GOT3 (cell line): ENCODE results near the gene CCDC186.

Experiments used
- DNase-seq: peaks from one replicate; lab custom pipeline; 2025; ENCODE audit warnings: mixed read lengths; lab: John Stamatoyannopoulos, UW

Gene CCDC186

GRCh38 chr10:114110174-114110972, 63.6 kb downstream of the CCDC186 start:
- DNase-seq: no peak

DNA sequence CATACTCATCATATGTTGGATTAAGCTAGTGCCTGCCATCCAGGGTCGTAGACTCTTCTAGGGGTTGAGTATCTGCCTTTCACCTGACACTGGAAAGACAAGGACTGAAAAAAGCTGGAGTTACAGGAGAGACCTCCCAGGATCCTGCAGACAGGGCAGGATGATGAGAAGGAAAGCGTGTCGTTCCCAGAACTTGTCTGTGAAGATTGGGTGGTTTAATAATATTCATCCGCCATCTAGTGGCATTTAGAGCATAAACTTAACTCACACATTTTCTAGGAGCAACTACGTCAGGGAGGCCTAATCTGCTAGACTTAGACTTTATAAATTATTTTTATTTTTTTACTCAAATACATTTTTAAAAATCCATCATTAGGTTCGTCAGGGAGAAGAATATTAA, 70.7 kb downstream of the CCDC186 start:
- DNase-seq: no peak

- no peak for DNase-seq
These were observed 71.7 kb downstream of the CCDC186 start for GRCh38 chr10:114102256-114102655.

- DNase-seq: no peak
These were observed 72.9 kb downstream of the CCDC186 start for GRCh38 chr10:114100848-114101741.

DNA sequence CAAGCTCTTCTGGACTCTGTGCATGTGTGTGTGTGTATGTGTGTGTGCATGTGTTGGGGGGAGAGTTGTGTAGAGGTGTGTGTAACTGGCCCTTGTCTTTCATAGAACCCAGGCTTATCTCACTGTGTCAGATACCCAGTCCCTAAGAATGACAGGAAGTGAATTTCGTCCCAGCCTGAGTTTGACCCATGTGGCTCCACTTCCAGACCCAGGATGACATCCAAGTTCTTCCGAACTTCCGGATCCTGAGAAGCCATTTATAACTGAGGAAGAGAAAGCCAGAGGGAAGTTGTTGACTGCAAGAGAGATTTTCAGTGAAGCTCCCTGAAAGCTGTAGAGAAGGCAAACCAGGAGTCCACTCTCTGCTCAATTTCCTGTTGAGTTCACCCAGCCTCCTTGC, 77.1 kb downstream of the CCDC186 start:
- no peak for DNase-seq

DNA sequence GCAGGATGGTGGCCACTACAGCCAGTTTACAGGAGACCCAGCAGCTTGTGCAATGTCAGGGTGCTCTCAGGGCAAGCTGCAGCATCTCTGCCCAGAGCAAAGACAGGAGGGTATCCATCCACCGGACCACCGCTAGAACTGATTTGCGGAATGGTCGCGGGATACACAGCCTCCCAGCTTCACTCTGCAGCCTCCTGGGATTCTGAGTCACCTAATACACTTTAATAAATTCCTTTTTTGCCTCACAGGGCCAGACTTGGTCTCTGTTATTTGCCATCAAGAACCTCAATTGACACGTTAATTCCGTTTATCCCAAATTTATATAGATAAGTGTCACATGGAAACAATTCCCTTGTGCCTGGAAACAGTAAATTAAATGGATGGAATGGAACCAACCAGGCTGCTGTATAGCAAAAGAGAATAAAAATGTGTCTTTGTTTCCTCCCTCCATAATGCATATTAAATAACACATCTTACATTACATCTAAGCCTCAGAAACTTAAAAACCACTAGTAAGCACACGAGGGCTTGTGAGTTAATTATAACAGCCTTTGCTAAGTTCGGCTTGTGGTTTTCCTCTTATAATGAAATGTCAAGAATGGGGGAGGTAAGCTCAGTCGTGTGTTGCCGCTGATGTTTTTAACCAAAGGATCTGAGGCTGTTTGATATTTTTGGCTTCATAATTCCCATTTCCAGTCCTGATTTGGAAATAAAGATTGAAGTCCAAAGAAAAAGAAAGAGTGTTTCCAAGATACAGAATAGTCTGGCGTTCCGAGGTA, 78.3 kb downstream of the CCDC186 start:
- DNase-seq: no peak

DNA sequence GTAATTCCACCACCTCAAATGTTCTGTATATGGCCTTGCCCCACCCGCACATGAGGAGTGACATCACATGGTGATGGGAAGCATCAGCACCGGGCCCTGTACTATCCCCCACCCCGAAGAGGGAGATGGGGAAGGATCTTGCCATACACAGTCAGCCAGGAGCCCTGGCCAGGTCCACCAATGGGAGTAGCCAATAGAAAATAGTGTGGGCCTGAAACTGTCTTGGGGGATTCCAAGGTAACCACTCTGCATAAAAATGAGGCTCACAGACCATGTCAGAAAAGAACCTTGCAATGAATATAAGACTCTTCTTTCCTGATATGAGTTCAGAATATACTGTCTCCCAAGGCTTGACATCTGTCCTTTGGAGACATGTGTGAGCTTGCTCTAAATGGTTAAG, 79.2 kb downstream of the CCDC186 start:
- DNase-seq: no peak

GRCh38 chr10:114087655-114088054, 86.3 kb downstream of the CCDC186 start:
- DNase-seq: no peak

GRCh38 chr10:114087255-114087654, 86.7 kb downstream of the CCDC186 start:
- DNase-seq: no peak

DNA sequence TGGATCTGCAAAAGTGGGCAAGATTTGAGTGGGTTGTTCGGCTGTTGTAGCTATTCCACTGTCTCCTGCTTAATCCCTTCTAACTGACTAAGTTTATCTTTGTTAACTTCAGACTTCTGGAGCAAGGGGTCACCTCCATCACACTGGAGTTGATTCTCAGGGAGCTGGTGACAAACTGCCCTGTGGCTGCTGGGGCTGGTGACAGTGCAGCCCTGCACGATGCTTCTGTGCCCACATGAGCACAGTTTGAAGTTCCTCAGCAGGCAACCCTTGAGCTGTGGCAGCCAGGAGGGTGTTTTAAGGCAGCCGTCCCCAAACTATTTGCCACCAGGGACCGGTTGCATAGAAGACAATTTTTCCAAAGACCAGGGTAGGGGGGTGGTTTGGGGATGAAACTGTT, 89.8 kb downstream of the CCDC186 start:
- no peak for DNase-seq

GRCh38 chr10:114083040-114083439, 91.0 kb downstream of the CCDC186 start:
- no peak for DNase-seq

DNA sequence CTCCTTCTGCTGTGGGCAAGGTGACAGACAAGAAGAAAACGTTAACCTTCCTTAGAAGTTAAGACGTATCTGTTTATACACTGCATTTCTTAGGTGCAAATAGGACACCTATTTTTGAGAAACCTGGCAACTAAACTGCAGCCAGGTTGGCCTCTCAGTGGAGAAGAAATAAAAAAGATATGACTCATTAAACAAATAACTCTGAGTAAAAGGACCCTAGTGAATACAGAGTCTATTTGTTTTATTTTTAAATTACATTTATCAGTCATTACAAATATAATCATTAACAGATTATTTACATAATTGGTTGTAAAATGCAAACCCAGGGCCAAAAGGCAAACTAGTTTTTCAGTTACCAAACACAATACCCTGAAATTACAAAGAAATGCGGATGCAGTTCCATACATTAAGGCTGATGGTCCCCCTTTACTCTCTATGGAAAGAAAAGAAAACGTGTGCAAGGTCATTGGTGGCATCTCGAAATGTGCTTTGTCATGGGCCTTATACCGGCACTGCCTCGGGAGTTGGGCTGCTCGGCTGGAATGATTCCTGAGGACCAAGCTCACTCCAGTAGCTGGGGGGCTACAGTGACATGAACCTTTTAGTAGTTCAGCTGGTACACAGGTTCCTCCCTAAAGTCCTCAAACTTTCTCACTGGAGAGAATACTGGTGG, 92.0 kb downstream of the CCDC186 start:
- no peak for DNase-seq

GRCh38 chr10:114079421-114079820, 94.6 kb downstream of the CCDC186 start:
- no peak for DNase-seq

GRCh38 chr10:114078346-114078745, 95.7 kb downstream of the CCDC186 start:
- DNase-seq: no peak

- no peak for DNase-seq
These were observed 96.2 kb downstream of the CCDC186 start for GRCh38 chr10:114077815-114078219.

- DNase-seq: no peak
These were observed 96.7 kb downstream of the CCDC186 start for GRCh38 chr10:114077347-114077746.

GRCh38 chr10:114075093-114075492, 98.9 kb downstream of the CCDC186 start:
- no peak for DNase-seq

- DNase-seq: no peak
These were observed 100.4 kb downstream of the CCDC186 start for GRCh38 chr10:114073395-114074186.

- DNase-seq: no peak
These were observed 102.8 kb downstream of the CCDC186 start for GRCh38 chr10:114071178-114071577.
